Hepatocyte (in vitro differentiated cells): Measurements from ENCODE around the gene IL16. TPM values are rescaled to one million over a fixed set of nuclear protein-coding genes. Genes with fewer than 3 reads are reported as not detected.

Source experiments
- DNase-seq: peaks from one replicate; pipeline ENCODE4 v3.0.0-alpha.2; 2016; ENCODE audit warnings: low spot score
- H2AFZ ChIP-seq: fragments of 200-600 bp; sonication (generic); 2 replicates; pipeline ENCODE4 v1.6.0; 2016; ENCODE audit warnings: antibody characterized with exemption, mild to moderate bottlenecking
- H3K27ac ChIP-seq: fragments of 200-600 bp; sonication (generic); 2 replicates; pipeline ENCODE4 v1.5.1; 2016; ENCODE audit warnings: mild to moderate bottlenecking
- H3K27me3 ChIP-seq: fragments of 200-600 bp; sonication (generic); 2 replicates; pipeline ENCODE4 v1.6.1; 2016
- H3K36me3 ChIP-seq: fragments of 200-600 bp; sonication (generic); replicated peaks from 2 replicates; pipeline ENCODE4 v1.5.1; 2016; ENCODE audit warnings: low read depth; ENCODE audit not compliant: insufficient read depth
- H3K4me1 ChIP-seq: fragments of 200-600 bp; sonication (generic); 2 replicates; pipeline ENCODE4 v1.5.1; 2016; ENCODE audit warnings: mild to moderate bottlenecking, moderate library complexity; ENCODE audit not compliant: insufficient read depth
- H3K4me2 ChIP-seq: fragments of 200-600 bp; sonication (generic); 2 replicates; pipeline ENCODE4 v1.6.0; 2016
- H3K4me3 ChIP-seq: fragments of 200-600 bp; sonication (generic); 2 replicates; pipeline ENCODE4 v1.5.1; 2016; ENCODE audit warnings: mild to moderate bottlenecking
- H3K79me2 ChIP-seq: fragments of 200-600 bp; sonication (generic); 2 replicates; pipeline ENCODE4 v1.6.0; 2017; ENCODE audit warnings: mild to moderate bottlenecking
- H3K9me2 ChIP-seq: fragments of 200-600 bp; sonication (generic); replicated peaks from 2 replicates; pipeline ENCODE4 v1.6.0; 2017; ENCODE audit warnings: mild to moderate bottlenecking; ENCODE audit not compliant: insufficient read depth
- H3K9me3 ChIP-seq: fragments of 200-600 bp; sonication (generic); 2 replicates; pipeline ENCODE4 v1.5.1; 2016; ENCODE audit warnings: low read depth, mild to moderate bottlenecking
- H4K20me1 ChIP-seq: fragments of 200-600 bp; sonication (generic); 2 replicates; pipeline ENCODE4 v1.6.0; 2016; ENCODE audit warnings: mild to moderate bottlenecking; ENCODE audit not compliant: insufficient read depth, poor library complexity, severe bottlenecking
- EZH2 ChIP-seq: fragments of 200-600 bp; sonication (generic); IDR thresholded peaks from 2 replicates; pipeline ENCODE4 v1.6.1; 2016; ENCODE audit warnings: antibody characterized with exemption, mild to moderate bottlenecking, borderline replicate concordance
- EZH2phosphoT487 ChIP-seq: fragments of 200-600 bp; sonication (generic); IDR thresholded peaks from one replicate; pipeline ENCODE4 v1.6.1; 2018; ENCODE audit warnings: antibody characterized with exemption, mild to moderate bottlenecking, low read depth, moderate library complexity; ENCODE audit not compliant: unreplicated experiment, severe bottlenecking
- WGBS: methylation state at CpG from one replicate; pipeline ENCODE4 v1.1.6; 2016; ENCODE audit warnings: low lambda C conversion rate; ENCODE audit errors: missing lambda C conversion rate; 5-methylcytosine and 5-hydroxymethylcytosine counted together
- polyA plus RNA-seq: library from polyadenylated mRNA; unstranded; fragments of >200 nt; fragmentation: Nextera tagmentation; extraction: Ambion mirVana; gene quantifications from 2 replicates; pipeline ENCODE4 v1.2.1, GENCODE V29; 2016
- total RNA-seq: library from RNA; depleted of rRNA; stranded (reverse); fragments of >200 nt; gene quantifications from 2 replicates; pipeline ENCODE4 v1.2.3, GENCODE V29; 2014
- TF ChIP-seq, protein P1 (sequence below): fragments of 200-600 bp; sonication (generic); IDR thresholded peaks from 2 replicates; pipeline ENCODE4 v1.5.1; 2016; ENCODE audit warnings: antibody characterized with exemption, mild to moderate bottlenecking; ENCODE audit not compliant: poor library complexity

IL16 gene
- total and polyA plus RNA-seq, 2 experiments from 2014 or later, result 1.1 to 2.4 TPM

DNA sequence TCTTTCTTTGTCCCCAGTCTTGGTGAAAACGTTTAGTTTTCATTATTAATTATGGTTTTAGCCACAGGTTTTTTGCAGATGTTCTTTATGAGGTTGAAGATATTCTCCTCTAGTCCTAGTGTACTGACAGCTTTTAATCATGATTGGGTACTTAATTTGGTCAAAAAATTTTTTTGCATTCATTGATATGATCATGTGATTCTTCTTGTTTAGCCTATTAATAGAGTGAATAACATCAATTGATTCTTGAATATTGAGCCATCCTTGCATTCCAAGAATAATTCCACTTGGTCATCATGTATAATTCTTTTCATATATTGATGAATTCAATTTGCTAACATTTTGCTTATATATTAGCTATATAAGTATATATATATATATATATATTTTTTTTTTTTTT lies 46.1 kb downstream of the IL16 start:
- Histone ChIP-seq H3K27ac (no peak overlapping the region), H3K9me3 (peaks cover 7% of the 10 kb centered on the region), H3K36me3 (no peaks in the 10 kb centered on the region), H3K79me2 (no peaks in the 10 kb centered on the region), H2AFZ (no peak overlapping the region), H4K20me1 (no peaks in the 10 kb centered on the region), H3K9me2 (no peaks in the 10 kb centered on the region), H3K4me3 (no peak overlapping the region), H3K4me2 (no peak overlapping the region), H3K4me1 (no peaks in the 10 kb centered on the region), H3K27me3 (no peaks in the 10 kb centered on the region)
- TF ChIP-seq EZH2phosphoT487, result no peak
- TF ChIP-seq EZH2, result no peak
- TF ChIP-seq, protein P1, sequence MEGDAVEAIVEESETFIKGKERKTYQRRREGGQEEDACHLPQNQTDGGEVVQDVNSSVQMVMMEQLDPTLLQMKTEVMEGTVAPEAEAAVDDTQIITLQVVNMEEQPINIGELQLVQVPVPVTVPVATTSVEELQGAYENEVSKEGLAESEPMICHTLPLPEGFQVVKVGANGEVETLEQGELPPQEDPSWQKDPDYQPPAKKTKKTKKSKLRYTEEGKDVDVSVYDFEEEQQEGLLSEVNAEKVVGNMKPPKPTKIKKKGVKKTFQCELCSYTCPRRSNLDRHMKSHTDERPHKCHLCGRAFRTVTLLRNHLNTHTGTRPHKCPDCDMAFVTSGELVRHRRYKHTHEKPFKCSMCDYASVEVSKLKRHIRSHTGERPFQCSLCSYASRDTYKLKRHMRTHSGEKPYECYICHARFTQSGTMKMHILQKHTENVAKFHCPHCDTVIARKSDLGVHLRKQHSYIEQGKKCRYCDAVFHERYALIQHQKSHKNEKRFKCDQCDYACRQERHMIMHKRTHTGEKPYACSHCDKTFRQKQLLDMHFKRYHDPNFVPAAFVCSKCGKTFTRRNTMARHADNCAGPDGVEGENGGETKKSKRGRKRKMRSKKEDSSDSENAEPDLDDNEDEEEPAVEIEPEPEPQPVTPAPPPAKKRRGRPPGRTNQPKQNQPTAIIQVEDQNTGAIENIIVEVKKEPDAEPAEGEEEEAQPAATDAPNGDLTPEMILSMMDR, result no peak
- WGBS, result 45% methylated on average over 1 of the region's 1 CpG
- DNase-seq, result no peak

DNA sequence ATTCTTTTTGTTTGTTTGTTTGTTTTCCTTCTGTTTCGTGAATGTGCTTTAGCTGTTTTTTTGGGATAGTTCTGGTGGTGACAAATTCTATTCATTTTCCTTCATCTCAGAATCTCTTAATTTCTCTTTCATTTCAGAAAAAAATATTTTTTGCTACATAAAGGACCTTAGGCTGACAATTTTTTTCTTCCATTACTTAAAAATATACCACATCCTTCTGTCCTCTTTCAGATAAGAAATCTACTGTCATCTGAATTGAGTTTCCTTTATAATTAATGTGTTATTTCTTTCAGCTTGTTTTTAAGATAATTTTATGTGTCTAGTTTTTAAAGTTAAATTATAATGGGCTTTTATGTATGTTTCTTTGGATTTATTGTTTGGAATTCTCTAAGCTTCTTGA lies 47.6 kb downstream of the IL16 start:
- Histone ChIP-seq H3K4me1 (no peaks in the 10 kb centered on the region), H2AFZ (no peak overlapping the region), H3K4me2 (no peak overlapping the region), H3K27me3 (no peaks in the 10 kb centered on the region), H3K9me2 (no peaks in the 10 kb centered on the region), H3K79me2 (no peaks in the 10 kb centered on the region), H3K9me3 (peaks cover 7% of the 10 kb centered on the region), H4K20me1 (no peaks in the 10 kb centered on the region), H3K36me3 (no peaks in the 10 kb centered on the region), H3K27ac (no peak overlapping the region), H3K4me3 (no peak overlapping the region)
- TF ChIP-seq EZH2 (no peak), EZH2phosphoT487 (no peak)
- TF ChIP-seq, protein P1, result no peak
- 52% methylated on average over 1 of the region's 1 CpG for WGBS
- no peak for DNase-seq

DNA sequence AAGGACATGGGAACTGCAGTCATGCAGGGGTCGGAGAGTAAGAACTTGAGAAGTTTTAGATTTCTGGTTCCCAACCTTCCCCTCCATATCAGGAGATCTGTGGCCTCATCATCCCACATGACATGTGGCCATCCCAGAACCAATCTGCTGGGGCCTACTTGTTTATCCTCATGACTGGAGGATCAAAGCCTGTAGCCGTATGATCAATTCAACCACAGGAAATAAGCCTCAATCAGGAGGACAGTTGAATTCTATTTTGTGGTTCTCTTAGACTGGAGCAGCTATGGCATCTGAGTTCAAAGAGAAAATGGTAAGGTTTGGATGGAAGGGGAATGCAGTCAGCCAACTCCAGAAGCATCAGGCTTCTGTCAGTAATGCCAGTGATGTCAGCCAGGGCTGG lies 57.2 kb downstream of the IL16 start:
- no peaks in the 10 kb centered on the region for H3K9me2 ChIP-seq
- no peak overlapping the region for H3K27ac ChIP-seq
- no peak for DNase-seq
- 85% methylated on average over 2 of the region's 2 CpGs for WGBS
- no peaks in the 10 kb centered on the region for H3K36me3 ChIP-seq
- H3K79me2 ChIP-seq, result no peaks in the 10 kb centered on the region
- no peaks in the 10 kb centered on the region for H3K27me3 ChIP-seq
- no peak overlapping the region for H3K4me2 ChIP-seq
- H3K4me3 ChIP-seq, result no peak overlapping the region
- H2AFZ ChIP-seq, result no peak overlapping the region
- H3K4me1 ChIP-seq, result no peaks in the 10 kb centered on the region
- no peaks in the 10 kb centered on the region for H4K20me1 ChIP-seq
- TF ChIP-seq EZH2phosphoT487 (no peak), EZH2 (no peak)
- TF ChIP-seq, protein P1, result no peak
- no peaks in the 10 kb centered on the region for H3K9me3 ChIP-seq

DNA sequence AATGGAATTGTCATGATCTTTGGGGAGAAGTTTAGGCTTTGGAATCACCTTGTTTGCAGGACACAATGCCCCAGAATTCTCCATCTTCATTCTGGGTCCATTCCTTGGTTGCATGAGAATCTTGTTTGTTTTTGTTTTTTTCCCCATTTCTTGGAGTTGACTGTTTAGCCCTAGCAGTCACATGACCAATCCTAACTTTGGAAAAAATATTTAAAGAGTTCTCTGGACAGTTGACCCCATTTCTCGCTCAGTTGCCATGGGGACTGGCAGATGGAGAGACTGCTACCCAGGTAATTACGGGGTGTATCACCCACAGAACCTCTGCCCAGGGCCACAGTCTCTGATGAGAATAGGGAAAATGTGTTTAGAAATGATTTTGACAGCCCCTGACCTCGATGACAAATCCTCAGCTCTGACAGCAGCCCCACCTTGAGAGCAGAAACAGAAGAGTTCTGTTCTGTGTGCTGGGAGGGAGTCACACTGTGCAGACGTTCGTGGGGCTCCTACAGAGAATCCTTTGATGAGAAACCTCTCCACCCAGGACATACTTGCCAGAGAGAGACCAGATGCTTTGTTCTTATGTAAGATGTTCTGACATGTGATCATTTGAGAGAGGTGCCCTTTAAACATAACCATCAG lies 57.7 kb downstream of the IL16 start:
- peak overlapping the region; percentile 25 for H3K27ac ChIP-seq
- H3K79me2 ChIP-seq, result no peaks in the 10 kb centered on the region
- H3K9me2 ChIP-seq, result no peaks in the 10 kb centered on the region
- 56% methylated on average over 5 of the region's 5 CpGs for WGBS
- H3K4me3 ChIP-seq, result no peak overlapping the region
- no peaks in the 10 kb centered on the region for H3K27me3 ChIP-seq
- no peaks in the 10 kb centered on the region for H4K20me1 ChIP-seq
- no peaks in the 10 kb centered on the region for H3K9me3 ChIP-seq
- TF ChIP-seq EZH2, result no peak
- TF ChIP-seq, protein P1, result no peak
- no peak for TF ChIP-seq EZH2phosphoT487
- no peak overlapping the region for H3K4me2 ChIP-seq
- no peak overlapping the region for H2AFZ ChIP-seq
- H3K4me1 ChIP-seq, result no peaks in the 10 kb centered on the region
- H3K36me3 ChIP-seq, result no peaks in the 10 kb centered on the region
- no peak for DNase-seq
